HEK293 (cell line): Measurements from ENCODE around the gene SPIB.

Experiments used
- EGR2 ChIP-seq: fragments of 450-650 bp; formaldehyde crosslinking; IDR thresholded peaks from 2 replicates; pipeline ENCODE4 v1.5.1; 2016; ENCODE audit warnings: low read depth, missing biosample characterization, missing genetic modification characterization
- GLIS2 ChIP-seq: fragments of 450-650 bp; formaldehyde crosslinking; IDR thresholded peaks from 2 replicates; pipeline ENCODE4 v1.5.1; 2016; ENCODE audit warnings: missing biosample characterization, missing genetic modification characterization
- KLF1 ChIP-seq: fragments of 450-650 bp; formaldehyde crosslinking; IDR thresholded peaks from 2 replicates; pipeline ENCODE4 v1.5.1; 2016; ENCODE audit warnings: missing biosample characterization, missing genetic modification characterization
- KLF17 ChIP-seq: fragments of 450-650 bp; formaldehyde crosslinking; IDR thresholded peaks from 2 replicates; pipeline ENCODE4 v1.5.1; 2016; ENCODE audit warnings: missing biosample characterization, missing genetic modification characterization
- MZF1 ChIP-seq: fragments of 450-650 bp; formaldehyde crosslinking; IDR thresholded peaks from 2 replicates; pipeline ENCODE4 v1.5.1; 2017; ENCODE audit warnings: missing biosample characterization, missing genetic modification characterization, borderline replicate concordance
- PATZ1 ChIP-seq: fragments of 450-650 bp; formaldehyde crosslinking; IDR thresholded peaks from 2 replicates; pipeline ENCODE4 v1.5.1; 2016; ENCODE audit warnings: missing biosample characterization, missing genetic modification characterization
- PBX3 ChIP-seq: sonication (generic); formaldehyde crosslinking; IDR thresholded peaks from 2 replicates; pipeline ENCODE4 v1.8.1; 2022; ENCODE audit warnings: mild to moderate bottlenecking, moderate library complexity, missing genetic modification reagents
- PRDM10 ChIP-seq: fragments of 450-650 bp; formaldehyde crosslinking; IDR thresholded peaks from 2 replicates; pipeline ENCODE4 v1.5.1; 2016; ENCODE audit warnings: missing biosample characterization, missing genetic modification characterization
- RBAK ChIP-seq: fragments of 450-650 bp; formaldehyde crosslinking; IDR thresholded peaks from 2 replicates; pipeline ENCODE4 v1.5.1; 2016; ENCODE audit warnings: missing biosample characterization, missing genetic modification characterization
- REPIN1 ChIP-seq: fragments of 450-650 bp; formaldehyde crosslinking; IDR thresholded peaks from 2 replicates; pipeline ENCODE4 v1.5.1; 2017; ENCODE audit warnings: missing biosample characterization, missing genetic modification characterization, low read depth
- SETDB1 ChIP-seq: IDR thresholded peaks from one replicate; pipeline ENCODE4 v1.6.1; 2017; ENCODE audit warnings: mild to moderate bottlenecking, low read length, moderate library complexity, mixed read lengths; ENCODE audit not compliant: insufficient read length
- SP3 ChIP-seq: fragments of 450-650 bp; formaldehyde crosslinking; IDR thresholded peaks from 2 replicates; pipeline ENCODE4 v1.5.1; 2016; ENCODE audit warnings: missing biosample characterization, missing genetic modification characterization
- TCF7L2 ChIP-seq: IDR thresholded peaks from 2 replicates; pipeline ENCODE4 v1.6.1; 2011; ENCODE audit warnings: low read depth, mild to moderate bottlenecking, inconsistent platforms, low read length, moderate library complexity, borderline replicate concordance
- ZBTB20 ChIP-seq: fragments of 450-650 bp; formaldehyde crosslinking; IDR thresholded peaks from 2 replicates; pipeline ENCODE4 v1.5.1; 2016; ENCODE audit warnings: missing biosample characterization, missing genetic modification characterization
- ZNF10 ChIP-seq: fragments of 450-650 bp; formaldehyde crosslinking; IDR thresholded peaks from 2 replicates; pipeline ENCODE4 v1.5.1; 2017; ENCODE audit warnings: missing biosample characterization, missing genetic modification characterization
- ZNF133 ChIP-seq: fragments of 450-650 bp; formaldehyde crosslinking; IDR thresholded peaks from 2 replicates; pipeline ENCODE4 v1.5.1; 2016; ENCODE audit warnings: missing biosample characterization, missing genetic modification characterization
- ZNF157 ChIP-seq: fragments of 450-650 bp; formaldehyde crosslinking; IDR thresholded peaks from 2 replicates; pipeline ENCODE4 v1.5.1; 2016; ENCODE audit warnings: missing biosample characterization, missing genetic modification characterization
- ZNF202 ChIP-seq: fragments of 450-650 bp; formaldehyde crosslinking; IDR thresholded peaks from 2 replicates; pipeline ENCODE4 v1.5.1; 2016; ENCODE audit warnings: missing biosample characterization, missing genetic modification characterization, borderline replicate concordance
- ZNF335 ChIP-seq: fragments of 450-650 bp; formaldehyde crosslinking; conservative IDR thresholded peaks from 2 replicates; pipeline ENCODE4 v1.5.1; 2016; ENCODE audit warnings: missing biosample characterization, missing genetic modification characterization
- ZNF423 ChIP-seq: fragments of 450-650 bp; formaldehyde crosslinking; IDR thresholded peaks from 2 replicates; pipeline ENCODE4 v1.5.1; 2016; ENCODE audit warnings: missing biosample characterization, missing genetic modification characterization
- ZNF513 ChIP-seq: fragments of 450-650 bp; IDR thresholded peaks from 2 replicates; pipeline ENCODE4 v1.5.1; 2018; ENCODE audit warnings: missing biosample characterization, missing genetic modification characterization
- ZNF521 ChIP-seq: fragments of 450-650 bp; formaldehyde crosslinking; IDR thresholded peaks from 2 replicates; pipeline ENCODE4 v1.5.1; 2017; ENCODE audit warnings: missing biosample characterization, mild to moderate bottlenecking, missing genetic modification characterization
- ZNF610 ChIP-seq: fragments of 450-650 bp; formaldehyde crosslinking; IDR thresholded peaks from 2 replicates; pipeline ENCODE4 v1.5.1; 2016; ENCODE audit warnings: missing biosample characterization, missing genetic modification characterization, borderline replicate concordance
- ZNF692 ChIP-seq: fragments of 450-650 bp; formaldehyde crosslinking; IDR thresholded peaks from 2 replicates; pipeline ENCODE4 v1.5.1; 2016; ENCODE audit warnings: missing biosample characterization, missing genetic modification characterization
- ZNF704 ChIP-seq: fragments of 450-650 bp; formaldehyde crosslinking; IDR thresholded peaks from 2 replicates; pipeline ENCODE4 v1.5.1; 2016; ENCODE audit warnings: missing biosample characterization, missing genetic modification characterization
- ZNF777 ChIP-seq: fragments of 450-650 bp; formaldehyde crosslinking; IDR thresholded peaks from 2 replicates; pipeline ENCODE4 v1.5.1; 2017; ENCODE audit warnings: missing biosample characterization, missing genetic modification characterization, borderline replicate concordance
- ZNF837 ChIP-seq: fragments of 450-650 bp; formaldehyde crosslinking; IDR thresholded peaks from 2 replicates; pipeline ENCODE4 v1.5.1; 2016; ENCODE audit warnings: missing biosample characterization, missing genetic modification characterization
- ZSCAN18 ChIP-seq: fragments of 450-650 bp; formaldehyde crosslinking; IDR thresholded peaks from 2 replicates; pipeline ENCODE4 v1.5.1; 2016; ENCODE audit warnings: missing biosample characterization, missing genetic modification characterization

Gene SPIB

GRCh38 chr19:50434525-50434924 lies 15.8 kb downstream of the SPIB start (continued):
- TF ChIP-seq TCF7L2 (no peak), KLF1 (tag by site-specific recombination) (peak; percentile 93), ZSCAN18 (tag by site-specific recombination) (no peak), ZNF10 (tag by site-specific recombination) (no peak), REPIN1 (tag by site-specific recombination) (no peak), ZNF777 (tag by site-specific recombination) (no peak), ZNF837 (tag by site-specific recombination) (no peak), SETDB1 (no peak), ZNF423 (no peak), PBX3 (CRISPR knock-in tag) (no peak), RBAK (tag by site-specific recombination) (no peak), ZNF521 (tag by site-specific recombination) (no peak), ZBTB20 (tag by site-specific recombination) (no peak), ZNF335 (tag by site-specific recombination) (peak; percentile 78), SP3 (tag by site-specific recombination) (no peak), PATZ1 (tag by site-specific recombination) (peak; percentile 46; the same call in 1 of the 2 replicates), EGR2 (no peak), GLIS2 (tag by site-specific recombination) (peak; percentile 65), MZF1 (no peak), ZNF157 (tag by site-specific recombination) (no peak), ZNF202 (tag by site-specific recombination) (no peak), ZNF133 (tag by site-specific recombination) (no peak), KLF17 (tag by site-specific recombination) (no peak), ZNF704 (tag by site-specific recombination) (no peak), ZNF692 (peak; percentile 62), PRDM10 (tag by site-specific recombination) (peak; percentile 79), ZNF610 (tag by site-specific recombination) (no peak), ZNF513 (tag by site-specific recombination) (no peak)
